H4 (cell line): Measurements from ENCODE around the gene RPAP3. TPM values are rescaled to one million over a fixed set of nuclear protein-coding genes. Genes with fewer than 3 reads are reported as not detected.

Experiments
- DNase-seq: peaks from one replicate; pipeline ENCODE4 v3.0.0-alpha.2; 2015; ENCODE audit warnings: low spot score
- total RNA-seq: library from RNA; depleted of rRNA; stranded (reverse); fragments of >200 nt; shearing (Covaris generic); gene quantifications from 2 replicates; pipeline ENCODE4 v1.2.3, GENCODE V29; 2014; rRNA removed

The RPAP3 gene
- total RNA-seq = 29.9 and 41.6 TPM in 2 replicates

- peak; percentile 92 for DNase-seq
Measured at GRCh38 chr12:47705566-47706425, at the start of gene RPAP3. Gene RPAP3, minus strand, starts transcription at chr12:47706030. Its CDS starts 3,190 bp downstream, at chr12:47702840.

- DNase-seq = no peak
Measured at GRCh38 chr12:47754881-47755280, 49.1 kb upstream of the RPAP3 start.

- no peak for DNase-seq
Measured at GRCh38 chr12:47754126-47754525, 48.3 kb upstream of the RPAP3 start.

- DNase-seq = peak; percentile 75
Measured at GRCh38 chr12:47753021-47754001, 47.5 kb upstream of the RPAP3 start.

- DNase-seq = no peak
Measured at GRCh38 chr12:47752552-47752951, 46.7 kb upstream of the RPAP3 start.

- DNase-seq = no peak
Measured at GRCh38 chr12:47752121-47752520, 46.3 kb upstream of the RPAP3 start.

GRCh38 chr12:47751561-47751960 lies 45.7 kb upstream of the RPAP3 start:
- DNase-seq = no peak

- no peak for DNase-seq
Measured at GRCh38 chr12:47750916-47751470, 45.2 kb upstream of the RPAP3 start.

- no peak for DNase-seq
Measured at GRCh38 chr12:47750229-47750798, 44.5 kb upstream of the RPAP3 start.

- DNase-seq = no peak
Measured at GRCh38 chr12:47748899-47749298, 43.1 kb upstream of the RPAP3 start.

GRCh38 chr12:47748507-47748828 lies 42.6 kb upstream of the RPAP3 start:
- DNase-seq = no peak

- no peak for DNase-seq
Measured at GRCh38 chr12:47747596-47748506, 42.0 kb upstream of the RPAP3 start.

GRCh38 chr12:47747126-47747525 lies 41.3 kb upstream of the RPAP3 start:
- no peak for DNase-seq

GRCh38 chr12:47746523-47746922 lies 40.7 kb upstream of the RPAP3 start:
- DNase-seq = no peak

GRCh38 chr12:47746073-47746472 lies 40.2 kb upstream of the RPAP3 start:
- no peak for DNase-seq

GRCh38 chr12:47745485-47746041 lies 39.7 kb upstream of the RPAP3 start:
- DNase-seq = no peak

- no peak for DNase-seq
Measured at GRCh38 chr12:47744778-47745436, 39.1 kb upstream of the RPAP3 start.

- no peak for DNase-seq
Measured at GRCh38 chr12:47744005-47744651, 38.3 kb upstream of the RPAP3 start.

GRCh38 chr12:47743311-47743860 lies 37.6 kb upstream of the RPAP3 start:
- no peak for DNase-seq
